Measurements from ENCODE around the gene UBR4. TPM values are rescaled to one million over a fixed set of nuclear protein-coding genes. Genes with fewer than 3 reads are reported as not detected.

Gene UBR4
- total RNA-seq, 2 donors from 2014 or later: 148 to 151 TPM

DNA sequence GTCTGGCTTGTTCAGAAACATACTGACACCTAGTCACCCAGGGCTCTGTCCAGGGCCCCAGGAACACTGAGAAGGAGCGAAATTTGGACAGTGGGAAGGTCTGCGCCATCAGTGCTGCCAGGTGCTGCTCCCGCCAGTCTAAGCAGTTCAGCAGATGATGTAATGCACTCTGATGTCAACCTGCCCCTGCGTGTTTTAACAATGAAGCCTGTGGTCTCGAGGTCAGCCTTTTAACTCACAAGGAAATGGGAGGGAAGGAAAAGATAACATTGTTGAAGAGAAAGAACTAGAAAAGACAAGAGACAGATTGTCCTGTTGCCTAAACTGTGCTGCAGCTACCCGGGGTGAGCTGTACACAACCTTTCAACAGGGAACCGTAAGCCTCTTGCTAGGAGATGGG is 127.0 kb downstream of the UBR4 start:
- no peak overlapping the region for H3K4me3 ChIP-seq (ENCODE audit: low read length)
- H3K27me3 ChIP-seq (ENCODE audit: control insufficient read depth, insufficient read depth, low read length, poor library complexity, severe bottlenecking): no peaks in the 10 kb centered on the region
- H3K27ac Mint-ChIP-seq: no peak overlapping the region
- no peaks in the 10 kb centered on the region for H3K9me3 Mint-ChIP-seq
- H3K4me3 Mint-ChIP-seq: no peak overlapping the region
- peaks cover 90% of the 10 kb centered on the region for H3K36me3 Mint-ChIP-seq (ENCODE audit: low read depth)
- 93 to 98% methylated on average over 7 of the region's 7 CpGs for WGBS, 2 experiments (ENCODE audit: insufficient coverage in 1 of 2, insufficient read length in 1 of 2)
- no peaks in the 10 kb centered on the region for H3K4me1 Mint-ChIP-seq
- DNase-seq: no peak
- H3K36me3 ChIP-seq (ENCODE audit: control insufficient read depth, insufficient read depth, low read length): peaks cover 98% of the 10 kb centered on the region
- TF ChIP-seq, protein P1, sequence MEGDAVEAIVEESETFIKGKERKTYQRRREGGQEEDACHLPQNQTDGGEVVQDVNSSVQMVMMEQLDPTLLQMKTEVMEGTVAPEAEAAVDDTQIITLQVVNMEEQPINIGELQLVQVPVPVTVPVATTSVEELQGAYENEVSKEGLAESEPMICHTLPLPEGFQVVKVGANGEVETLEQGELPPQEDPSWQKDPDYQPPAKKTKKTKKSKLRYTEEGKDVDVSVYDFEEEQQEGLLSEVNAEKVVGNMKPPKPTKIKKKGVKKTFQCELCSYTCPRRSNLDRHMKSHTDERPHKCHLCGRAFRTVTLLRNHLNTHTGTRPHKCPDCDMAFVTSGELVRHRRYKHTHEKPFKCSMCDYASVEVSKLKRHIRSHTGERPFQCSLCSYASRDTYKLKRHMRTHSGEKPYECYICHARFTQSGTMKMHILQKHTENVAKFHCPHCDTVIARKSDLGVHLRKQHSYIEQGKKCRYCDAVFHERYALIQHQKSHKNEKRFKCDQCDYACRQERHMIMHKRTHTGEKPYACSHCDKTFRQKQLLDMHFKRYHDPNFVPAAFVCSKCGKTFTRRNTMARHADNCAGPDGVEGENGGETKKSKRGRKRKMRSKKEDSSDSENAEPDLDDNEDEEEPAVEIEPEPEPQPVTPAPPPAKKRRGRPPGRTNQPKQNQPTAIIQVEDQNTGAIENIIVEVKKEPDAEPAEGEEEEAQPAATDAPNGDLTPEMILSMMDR (conservative IDR thresholded peaks at IDR 0.05): no peak
- H3K4me1 ChIP-seq (ENCODE audit: control insufficient read depth, insufficient read depth, low read length): no peaks in the 10 kb centered on the region
- no peak overlapping the region for H3K27ac ChIP-seq (ENCODE audit: low read depth, low read length)
- H3K27me3 Mint-ChIP-seq (ENCODE audit: insufficient read depth): no peaks in the 10 kb centered on the region
- no peak overlapping the region for H3K9ac ChIP-seq (ENCODE audit: extremely low read depth, low read length, poor library complexity, severe bottlenecking)
- no peaks in the 10 kb centered on the region for H3K9me3 ChIP-seq (ENCODE audit: control insufficient read depth, low read length)

GRCh38 chr1:19081218-19081893 is 128.7 kb downstream of the UBR4 start:
- peak overlapping the region; percentile 14 for H3K27ac Mint-ChIP-seq
- peaks cover 90% of the 10 kb centered on the region for H3K36me3 Mint-ChIP-seq (ENCODE audit: low read depth)
- Histone ChIP-seq H3K4me1 (ENCODE audit: control insufficient read depth, insufficient read depth, low read length) (no peaks in the 10 kb centered on the region), H3K4me3 (ENCODE audit: low read length) (no peak overlapping the region), H3K27ac (ENCODE audit: low read depth, low read length) (no peak overlapping the region), H3K9ac (ENCODE audit: extremely low read depth, low read length, poor library complexity, severe bottlenecking) (no peak overlapping the region), H3K27me3 (ENCODE audit: control insufficient read depth, insufficient read depth, low read length, poor library complexity, severe bottlenecking) (no peaks in the 10 kb centered on the region), H3K36me3 (ENCODE audit: control insufficient read depth, insufficient read depth, low read length) (peaks cover 98% of the 10 kb centered on the region), H3K9me3 (ENCODE audit: control insufficient read depth, low read length) (no peaks in the 10 kb centered on the region)
- DNase-seq: no peak
- no peaks in the 10 kb centered on the region for H3K27me3 Mint-ChIP-seq (ENCODE audit: insufficient read depth)
- 95 to 98% methylated on average over 11 to 21 of the region's 21 CpGs for WGBS, 2 experiments (ENCODE audit: insufficient coverage in 1 of 2, insufficient read length in 1 of 2)
- no peak overlapping the region for H3K4me3 Mint-ChIP-seq
- H3K9me3 Mint-ChIP-seq: no peaks in the 10 kb centered on the region
- no peaks in the 10 kb centered on the region for H3K4me1 Mint-ChIP-seq
- TF ChIP-seq, protein P1 (conservative IDR thresholded peaks at IDR 0.05): no peak

- Mint-ChIP-seq H3K27ac (no peak overlapping the region), H3K27me3 (ENCODE audit: insufficient read depth) (no peaks in the 10 kb centered on the region), H3K36me3 (ENCODE audit: low read depth) (peaks cover 91% of the 10 kb centered on the region), H3K9me3 (no peaks in the 10 kb centered on the region), H3K4me1 (no peaks in the 10 kb centered on the region), H3K4me3 (no peak overlapping the region)
- no peaks in the 10 kb centered on the region for H3K4me1 ChIP-seq (ENCODE audit: control insufficient read depth, insufficient read depth, low read length)
- peaks cover 100% of the 10 kb centered on the region for H3K36me3 ChIP-seq (ENCODE audit: control insufficient read depth, insufficient read depth, low read length)
- TF ChIP-seq, protein P1 (conservative IDR thresholded peaks at IDR 0.05): no peak
- H3K27ac ChIP-seq (ENCODE audit: low read depth, low read length): no peak overlapping the region
- no peaks in the 10 kb centered on the region for H3K9me3 ChIP-seq (ENCODE audit: control insufficient read depth, low read length)
- H3K9ac ChIP-seq (ENCODE audit: extremely low read depth, low read length, poor library complexity, severe bottlenecking): no peak overlapping the region
- 92 to 95% methylated on average over 2 to 3 of the region's 3 CpGs for WGBS, 2 experiments (ENCODE audit: insufficient coverage in 1 of 2, insufficient read length in 1 of 2)
- no peaks in the 10 kb centered on the region for H3K27me3 ChIP-seq (ENCODE audit: control insufficient read depth, insufficient read depth, low read length, poor library complexity, severe bottlenecking)
- no peak overlapping the region for H3K4me3 ChIP-seq (ENCODE audit: low read length)
- DNase-seq: no peak
Observed at GRCh38 chr1:19080721-19081120, 129.3 kb downstream of the UBR4 start.
